WTC11 (cell line): ENCODE results near the gene PCDHGC5. TPM values are rescaled to one million over a fixed set of nuclear protein-coding genes. Genes with fewer than 3 reads are reported as not detected.

ENCODE experiments used
- ATAC-seq: fragments of 200-7000 bp; cut with Tn5 transposase; 2 replicates; pipeline ENCODE4 v1.10.0; 2021; ENCODE audit warnings: mild to moderate bottlenecking, moderate library complexity
- CTCF ChIA-PET: fragments of 300-600 bp; sonication (Branson Sonifier 250); formaldehyde crosslinking; loops from one replicate; lab custom pipeline; 2021; ENCODE audit warnings: antibody characterized with exemption; lab: Charles Lee
- POLR2A ChIA-PET: fragments of 350-600 bp; sonication (Branson Sonifier 250); formaldehyde crosslinking; loops from one replicate; lab custom pipeline; 2021; ENCODE audit warnings: antibody characterized with exemption; lab: Charles Lee
- DNase-seq: peaks from one replicate; pipeline ENCODE4 v3.0.0; 2021; ENCODE audit warnings: low spot score
- H3K27ac Mint-ChIP-seq: 2 replicates; pipeline ENCODE4 v1.8.0; 2021; ENCODE audit warnings: mixed read lengths
- H3K27me3 Mint-ChIP-seq: 2 replicates; pipeline ENCODE4 v1.8.0; 2021; ENCODE audit warnings: low read depth, mild to moderate bottlenecking, moderate library complexity, mixed read lengths
- H3K36me3 Mint-ChIP-seq: 2 replicates; pipeline ENCODE4 v1.8.0; 2021; ENCODE audit warnings: mixed read lengths
- H3K4me1 Mint-ChIP-seq: 2 replicates; pipeline ENCODE4 v1.8.0; 2022; ENCODE audit warnings: mixed read lengths
- H3K4me3 Mint-ChIP-seq: 2 replicates; pipeline ENCODE4 v1.8.0; 2021; ENCODE audit warnings: mild to moderate bottlenecking, moderate library complexity, mixed read lengths
- H3K9me3 Mint-ChIP-seq: 2 replicates; pipeline ENCODE4 v1.8.0; 2021; ENCODE audit warnings: mixed read lengths
- AFF4 ChIP-seq: sonication (generic); formaldehyde crosslinking; IDR thresholded peaks from 2 replicates; pipeline ENCODE4 v1.8.1; 2023; ENCODE audit warnings: mild to moderate bottlenecking, missing genetic modification reagents, borderline replicate concordance
- AR ChIP-seq: fragments of 250-450 bp; sonication (Bioruptor Pico); IDR thresholded peaks from 2 replicates; pipeline ENCODE4 v1.9.0; 2021; ENCODE audit warnings: mild to moderate bottlenecking
- CBFB ChIP-seq: sonication (generic); formaldehyde crosslinking; IDR thresholded peaks from 2 replicates; pipeline ENCODE4 v1.8.1; 2022; ENCODE audit warnings: mild to moderate bottlenecking, low read depth, missing genetic modification reagents
- CREB1 ChIP-seq: sonication (generic); formaldehyde crosslinking; IDR thresholded peaks from 2 replicates; pipeline ENCODE4 v1.8.0; 2023; ENCODE audit warnings: mild to moderate bottlenecking, missing genetic modification reagents
- E2F4 ChIP-seq: sonication (generic); formaldehyde crosslinking; IDR thresholded peaks from 2 replicates; pipeline ENCODE4 v1.8.1; 2022; ENCODE audit warnings: low read depth, mild to moderate bottlenecking, moderate library complexity, missing genetic modification reagents, borderline replicate concordance
- ETV6 ChIP-seq: sonication (generic); formaldehyde crosslinking; IDR thresholded peaks from 2 replicates; pipeline ENCODE4 v1.8.1; 2022; ENCODE audit warnings: mild to moderate bottlenecking, missing genetic modification reagents
- FOXP1 ChIP-seq: sonication (generic); formaldehyde crosslinking; IDR thresholded peaks from 2 replicates; pipeline ENCODE4 v1.8.0; 2022; ENCODE audit warnings: missing genetic modification reagents, mild to moderate bottlenecking, moderate library complexity, borderline replicate concordance
- FOXP4 ChIP-seq: sonication (generic); formaldehyde crosslinking; IDR thresholded peaks from 2 replicates; pipeline ENCODE4 v1.8.0; 2022; ENCODE audit warnings: mild to moderate bottlenecking, missing genetic modification reagents
- NFYB ChIP-seq: sonication (generic); formaldehyde crosslinking; conservative IDR thresholded peaks from 2 replicates; pipeline ENCODE4 v1.8.0; 2022; ENCODE audit warnings: low read depth, missing genetic modification reagents
- PREB ChIP-seq: sonication (generic); formaldehyde crosslinking; IDR thresholded peaks from 2 replicates; pipeline ENCODE4 v1.8.1; 2022; ENCODE audit warnings: mild to moderate bottlenecking, missing genetic modification reagents, moderate library complexity, borderline replicate concordance
- SP1 ChIP-seq: sonication (generic); formaldehyde crosslinking; conservative IDR thresholded peaks from 2 replicates; pipeline ENCODE4 v1.8.1; 2022; ENCODE audit warnings: missing genetic modification reagents
- TCF7 ChIP-seq: sonication (generic); formaldehyde crosslinking; IDR thresholded peaks from 2 replicates; pipeline ENCODE4 v1.8.0; 2022; ENCODE audit warnings: mild to moderate bottlenecking, low read depth, missing genetic modification reagents, moderate library complexity
- TEAD4 ChIP-seq: sonication (generic); formaldehyde crosslinking; IDR thresholded peaks from 2 replicates; pipeline ENCODE4 v1.8.0; 2022; ENCODE audit warnings: mild to moderate bottlenecking, missing genetic modification reagents
- ZNF121 ChIP-seq: sonication (generic); formaldehyde crosslinking; IDR thresholded peaks from 2 replicates; pipeline ENCODE4 v1.8.0; 2023; ENCODE audit warnings: missing genetic modification reagents
- ZNF263 ChIP-seq: sonication (generic); formaldehyde crosslinking; IDR thresholded peaks from 2 replicates; pipeline ENCODE4 v1.8.1; 2022; ENCODE audit warnings: low read depth, mild to moderate bottlenecking, moderate library complexity, missing genetic modification reagents
- ZNF317 ChIP-seq: sonication (generic); formaldehyde crosslinking; IDR thresholded peaks from 2 replicates; pipeline ENCODE4 v1.8.1; 2023; ENCODE audit warnings: low read depth, mild to moderate bottlenecking, moderate library complexity, missing genetic modification reagents, borderline replicate concordance
- ZNF416 ChIP-seq: fragments of 250-450 bp; sonication (Bioruptor Pico); IDR thresholded peaks from 2 replicates; pipeline ENCODE4 v1.9.0; 2021; ENCODE audit warnings: mild to moderate bottlenecking, inconsistent platforms
- ZSCAN18 ChIP-seq: fragments of 250-450 bp; sonication (Bioruptor Pico); IDR thresholded peaks from 2 replicates; pipeline ENCODE4 v2.1.2; 2022; ENCODE audit warnings: mild to moderate bottlenecking, moderate library complexity
- total RNA-seq: library from RNA; stranded (reverse); gene quantifications from 3 replicates; pipeline ENCODE4 v1.2.3, GENCODE V29; 2021

The PCDHGC5 gene
- total RNA-seq, 1 experiment from 2014 or later, result 1.5 TPM

- no peaks in the 10 kb centered on the region for H3K9me3 Mint-ChIP-seq
- H3K27me3 Mint-ChIP-seq, result no peaks in the 10 kb centered on the region
- no peak for ATAC-seq
- no peak for DNase-seq
- peak overlapping the region; percentile 69; the same call in 1 of the 2 replicates for H3K27ac Mint-ChIP-seq
- TF ChIP-seq ETV6 (CRISPR knock-in tag) (no peak), FOXP4 (CRISPR knock-in tag) (no peak), ZNF121 (CRISPR knock-in tag) (no peak), TEAD4 (no peak), TCF7 (no peak), ZNF263 (CRISPR knock-in tag) (no peak), E2F4 (CRISPR knock-in tag) (no peak), FOXP1 (CRISPR knock-in tag) (no peak), SP1 (CRISPR knock-in tag) (no peak), CBFB (no peak), AR (CRISPR knock-in tag) (no peak), ZSCAN18 (CRISPR knock-in tag) (no peak), PREB (CRISPR knock-in tag) (no peak), ZNF317 (CRISPR knock-in tag) (no peak), AFF4 (no peak), CREB1 (no peak), NFYB (CRISPR knock-in tag) (no peak), ZNF416 (CRISPR knock-in tag) (no peak)
- TF ChIP-seq, all 79 proteins: peak for 0
- Mint-ChIP-seq H3K4me1 (peaks cover 23% of the 10 kb centered on the region), H3K36me3 (peaks cover 63% of the 10 kb centered on the region), H3K4me3 (no peak overlapping the region)
- CTCF ChIA-PET, result interaction anchor here (0.6 to 4.0 kb wide), 63 partner anchors 10 to 429 kb away, joined by 3 to 103 read pairs (median 6); partner anchors contain the start of genes PCDHB11, PCDHB13, PCDHB14 and PCDHB15
- POLR2A ChIA-PET, result interaction anchor here (1.0 to 1.8 kb wide), 4 partner anchors 11 to 111 kb away, joined by 3 to 9 read pairs (median 3); partner anchors contain the start of genes PCDHGA10 and PCDHGC4
Observed at GRCh38 chr5:141523991-141524390, 35.1 kb downstream of the PCDHGC5 start.
